HEK293 (cell line): ENCODE data around the gene MRTFA.

Experiments used
- CTCF ChIP-seq: fragments of 450-650 bp; formaldehyde crosslinking; IDR thresholded peaks from 2 replicates; pipeline ENCODE4 v1.5.1; 2016; ENCODE audit warnings: missing biosample characterization, missing genetic modification characterization
- ZNF768 ChIP-seq: fragments of 450-650 bp; formaldehyde crosslinking; IDR thresholded peaks from 2 replicates; pipeline ENCODE4 v1.5.1; 2018; ENCODE audit warnings: missing biosample characterization, mild to moderate bottlenecking, missing genetic modification characterization

- no peak for TF ChIP-seq CTCF (tag by site-specific recombination)
- TF ChIP-seq ZNF768 (tag by site-specific recombination), result no peak
Observed at GRCh38 chr22:40572976-40573375, 63.5 kb downstream of the MRTFA start.
